ENCODE data around the gene ATF2. TPM values are rescaled to one million over a fixed set of nuclear protein-coding genes. Genes with fewer than 3 reads are reported as not detected.

ATF2 gene
- total and polyA plus RNA-seq, 2 of the 8 experiments (the other 6 are each of a cell fraction or from before 2014, with no cell fraction given): 31.2 to 46.5 TPM

DNA sequence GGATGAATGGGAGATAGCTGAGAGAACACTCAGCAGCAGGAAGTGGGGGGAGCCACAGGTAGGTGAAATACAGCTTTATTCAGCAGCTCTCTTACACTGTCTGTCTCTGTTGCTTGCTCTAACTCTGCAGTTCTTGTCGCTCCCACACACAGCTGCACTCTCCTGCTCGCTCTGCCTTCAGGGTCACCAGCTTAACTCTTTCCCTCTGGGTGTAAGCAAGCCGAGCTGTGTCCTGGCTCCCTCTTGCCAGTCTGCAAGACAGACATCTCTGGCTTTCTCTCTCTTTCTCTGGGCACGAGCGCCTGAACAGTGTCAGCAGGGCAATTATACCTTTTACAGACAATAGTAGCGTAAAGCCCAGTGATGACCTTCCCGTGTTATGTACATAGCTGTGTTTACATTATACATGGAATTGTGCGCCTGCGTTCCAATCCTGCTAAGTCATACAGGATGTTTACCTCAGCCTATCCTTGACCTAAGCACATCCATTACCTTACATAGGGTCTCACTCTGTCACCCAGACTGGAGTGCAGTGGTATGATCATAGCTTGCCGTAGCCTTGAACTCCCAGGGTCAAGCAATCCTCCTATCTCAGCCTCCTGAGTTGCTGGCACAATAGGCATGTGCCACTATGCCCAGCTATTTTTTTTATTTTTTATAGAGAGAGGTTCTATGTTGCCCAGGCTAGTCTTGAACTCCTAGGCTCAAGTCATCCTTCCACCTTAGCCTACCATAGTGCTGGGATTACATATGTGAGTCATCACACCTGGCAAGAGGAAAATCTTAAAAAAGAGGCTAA, 105.0 kb downstream of the ATF2 start (continued):
- no peak for TF ChIP-seq RXRA (IDR thresholded peaks at IDR 0.05; ENCODE audit: insufficient read depth, low read depth, low read length)
